Esophagus (tissue), 2 donors: ENCODE data around the gene PPIB. TPM values are rescaled to one million over a fixed set of nuclear protein-coding genes. Genes with fewer than 3 reads are reported as not detected.

Source experiments
- H3K27ac ChIP-seq, 2 donors: one replicate each; pipeline ENCODE4 v1.5.1; 2013; ENCODE audit warnings: low read depth in 2 of 2, mild to moderate bottlenecking in 2 of 2, inconsistent platforms in 1 of 2, low read length in 1 of 2, moderate library complexity in 1 of 2
- H3K27me3 ChIP-seq, 2 donors: one replicate each; pipeline ENCODE4 v1.6.1; 2013; ENCODE audit warnings: low read length in 2 of 2, control low read depth in 1 of 2, mild to moderate bottlenecking in 1 of 2; ENCODE audit not compliant: insufficient read depth in 2 of 2, control insufficient read depth in 1 of 2
- H3K36me3 ChIP-seq, 2 donors: one replicate each; pipeline ENCODE4 v1.6.1; 2013; ENCODE audit warnings: low read length in 1 of 2; ENCODE audit not compliant: control insufficient read depth in 2 of 2, insufficient read depth in 2 of 2
- H3K4me1 ChIP-seq, 2 donors: one replicate each; pipeline ENCODE4 v1.6.1; 2013; ENCODE audit warnings: low read length in 1 of 2; ENCODE audit not compliant: control insufficient read depth in 2 of 2, insufficient read depth in 2 of 2
- H3K4me3 ChIP-seq, 2 donors: one replicate each; pipeline ENCODE4 v1.5.1; 2013; ENCODE audit warnings: low read length in 2 of 2, mild to moderate bottlenecking in 2 of 2, low read depth in 1 of 2, moderate library complexity in 1 of 2
- H3K9me3 ChIP-seq, 2 donors: one replicate each; pipeline ENCODE4 v1.6.1; 2013; ENCODE audit warnings: mild to moderate bottlenecking in 2 of 2, low read depth in 1 of 2, low read length in 1 of 2, moderate library complexity in 1 of 2; ENCODE audit not compliant: control insufficient read depth in 2 of 2, insufficient read depth in 1 of 2
- WGBS, 2 donors: extraction: QIAGEN DNeasy Blood & Tissue Kit; methylation state at CpG; one replicate each; pipeline ENCODE4 v1.1.7; 2013; 5-methylcytosine and 5-hydroxymethylcytosine counted together
- polyA plus RNA-seq, 2 donors: library from polyadenylated mRNA; stranded (reverse); fragments of 200-250 nt; gene quantifications; one replicate each; pipeline ENCODE4 v1.2.3, GENCODE V29; 2013
- donor health status: healthy with polysubstance abuse.
- donor health status: Bipolar disorder and iron deficiency.

The PPIB gene
- polyA plus RNA-seq, 2 donors, result 392 to 441 TPM

GRCh38 chr15:64144192-64144564, 18.6 kb downstream of the PPIB start:
- Histone ChIP-seq H3K27ac (no peak overlapping the region), H3K4me1 (no peaks in the 10 kb centered on the region), H3K4me3 (no peak overlapping the region), H3K36me3 (peaks cover 16% of the 10 kb centered on the region in 2 donors), H3K9me3 (no peaks in the 10 kb centered on the region), H3K27me3 (no peaks in the 10 kb centered on the region)
- 81 to 90% methylated on average over 8 of the region's 8 CpGs for WGBS, 2 donors

GRCh38 chr15:64143276-64143675, 19.5 kb downstream of the PPIB start:
- Histone ChIP-seq H3K27me3 (no peaks in the 10 kb centered on the region), H3K36me3 (peaks cover 19 to 21% of the 10 kb centered on the region in 2 donors), H3K9me3 (no peaks in the 10 kb centered on the region), H3K27ac (no peak overlapping the region), H3K4me3 (no peak overlapping the region), H3K4me1 (no peaks in the 10 kb centered on the region)
- 87 to 89% methylated on average over 6 of the region's 6 CpGs for WGBS, 2 donors

GRCh38 chr15:64141798-64142512, 20.9 kb downstream of the PPIB start:
- Histone ChIP-seq H3K27ac (no peak overlapping the region), H3K36me3 (peaks cover 25 to 28% of the 10 kb centered on the region in 2 donors), H3K4me1 (no peaks in the 10 kb centered on the region), H3K27me3 (no peaks in the 10 kb centered on the region), H3K4me3 (no peak overlapping the region), H3K9me3 (no peaks in the 10 kb centered on the region)
- WGBS, 2 donors, result 97% methylated on average over 8 of the region's 8 CpGs

- Histone ChIP-seq H3K4me3 (no peak overlapping the region), H3K9me3 (no peaks in the 10 kb centered on the region), H3K36me3 (peaks cover 27 to 33% of the 10 kb centered on the region in 2 donors), H3K4me1 (peaks cover 0 to 4% of the 10 kb centered on the region in 2 donors), H3K27ac (no peak overlapping the region), H3K27me3 (no peaks in the 10 kb centered on the region)
- WGBS, 2 donors, result 93 to 97% methylated on average over 4 of the region's 4 CpGs
These were observed 24.4 kb downstream of the PPIB start for GRCh38 chr15:64138331-64138941.

- WGBS, 2 donors, result 62 to 76% methylated on average over 8 of the region's 8 CpGs
- Histone ChIP-seq H3K36me3 (peaks cover 25 to 40% of the 10 kb centered on the region in 2 donors), H3K4me1 (peaks cover 0 to 4% of the 10 kb centered on the region in 2 donors), H3K9me3 (no peaks in the 10 kb centered on the region), H3K27ac (no peak overlapping the region), H3K4me3 (no peak overlapping the region), H3K27me3 (no peaks in the 10 kb centered on the region)
These were observed 25.5 kb downstream of the PPIB start for GRCh38 chr15:64137226-64137833.

- Histone ChIP-seq H3K9me3 (no peaks in the 10 kb centered on the region), H3K4me1 (peaks cover 0 to 4% of the 10 kb centered on the region in 2 donors), H3K27ac (no peak overlapping the region), H3K4me3 (no peak overlapping the region), H3K36me3 (peaks cover 29 to 43% of the 10 kb centered on the region in 2 donors), H3K27me3 (no peaks in the 10 kb centered on the region)
- WGBS, 2 donors, result 90 to 93% methylated on average over 7 of the region's 7 CpGs
These were observed 26.5 kb downstream of the PPIB start for GRCh38 chr15:64136347-64136746.

- no peaks in the 10 kb centered on the region for H3K27me3 ChIP-seq
- no peak overlapping the region for H3K4me3 ChIP-seq
- peaks cover 0 to 4% of the 10 kb centered on the region in 2 donors for H3K4me1 ChIP-seq
- WGBS, 2 donors, result 82 to 85% methylated on average over 9 of the region's 9 CpGs
- no peaks in the 10 kb centered on the region for H3K9me3 ChIP-seq
- H3K36me3 ChIP-seq, result peaks cover 39 to 47% of the 10 kb centered on the region in 2 donors
- no peak overlapping the region for H3K27ac ChIP-seq
These were observed 28.4 kb downstream of the PPIB start for GRCh38 chr15:64134345-64134829.

- H3K27ac ChIP-seq, result no peak overlapping the region
- H3K36me3 ChIP-seq, result peaks cover 39 to 48% of the 10 kb centered on the region in 2 donors
- peaks cover 0 to 4% of the 10 kb centered on the region in 2 donors for H3K4me1 ChIP-seq
- H3K4me3 ChIP-seq, result no peak overlapping the region
- H3K9me3 ChIP-seq, result no peaks in the 10 kb centered on the region
- 90 to 93% methylated on average over 10 of the region's 10 CpGs for WGBS, 2 donors
- no peaks in the 10 kb centered on the region for H3K27me3 ChIP-seq
These were observed 29.0 kb downstream of the PPIB start for GRCh38 chr15:64133623-64134344.

GRCh38 chr15:64132217-64132616, 30.6 kb downstream of the PPIB start:
- peaks cover 35 to 45% of the 10 kb centered on the region in 2 donors for H3K36me3 ChIP-seq
- H3K4me3 ChIP-seq, result no peak overlapping the region
- H3K27me3 ChIP-seq, result no peaks in the 10 kb centered on the region
- H3K4me1 ChIP-seq, result peaks cover 0 to 4% of the 10 kb centered on the region in 2 donors
- 89 to 90% methylated on average over 4 of the region's 4 CpGs for WGBS, 2 donors
- no peak overlapping the region for H3K27ac ChIP-seq
- H3K9me3 ChIP-seq, result no peaks in the 10 kb centered on the region
